HG03196 (cell line): Measurements from ENCODE around the gene PRR9.
"Not testable (repeated sequence)": the region's sequence is repeated elsewhere in the genome, so short reads cannot be mapped to it uniquely, and the experiment has no call there.

Experiments used
- ATAC-seq: cut with Tn5 transposase; IDR thresholded peaks from one replicate; pipeline ENCODE4 v1.9.1; 2021; ENCODE audit not compliant: unreplicated experiment

PRR9 gene

GRCh38 chr1:153229076-153229829, 11.9 kb downstream of the PRR9 start:
- ATAC-seq = not testable (repeated sequence)

- no peak for ATAC-seq
Observed at GRCh38 chr1:153231363-153231762, 14.0 kb downstream of the PRR9 start.

GRCh38 chr1:153231785-153232184, 14.4 kb downstream of the PRR9 start:
- ATAC-seq = no peak

GRCh38 chr1:153232553-153232952, 15.2 kb downstream of the PRR9 start:
- no peak for ATAC-seq

- no peak for ATAC-seq
Observed at GRCh38 chr1:153233448-153233847, 16.1 kb downstream of the PRR9 start.

GRCh38 chr1:153238527-153238926, 21.1 kb downstream of the PRR9 start:
- no peak for ATAC-seq

- no peak for ATAC-seq
Observed at GRCh38 chr1:153242160-153242559, 24.8 kb downstream of the PRR9 start.

GRCh38 chr1:153245466-153245865, 28.1 kb downstream of the PRR9 start:
- no peak for ATAC-seq

- no peak for ATAC-seq
Observed at GRCh38 chr1:153246018-153246417, 28.6 kb downstream of the PRR9 start.

GRCh38 chr1:153246825-153247224, 29.4 kb downstream of the PRR9 start:
- no peak for ATAC-seq

- ATAC-seq = no peak
Observed at GRCh38 chr1:153248176-153248879, 30.9 kb downstream of the PRR9 start.

GRCh38 chr1:153250166-153250565, 32.8 kb downstream of the PRR9 start:
- no peak for ATAC-seq

GRCh38 chr1:153251087-153251486, 33.7 kb downstream of the PRR9 start:
- ATAC-seq = no peak

- no peak for ATAC-seq
Observed at GRCh38 chr1:153251562-153251961, 34.2 kb downstream of the PRR9 start.

- ATAC-seq = no peak
Observed at GRCh38 chr1:153251988-153252387, 34.6 kb downstream of the PRR9 start.

GRCh38 chr1:153253076-153253475, 35.7 kb downstream of the PRR9 start:
- ATAC-seq = no peak

GRCh38 chr1:153253693-153254092, 36.3 kb downstream of the PRR9 start:
- no peak for ATAC-seq

- no peak for ATAC-seq
Observed at GRCh38 chr1:153259387-153259786, 42.0 kb downstream of the PRR9 start, which contains the start of gene LORICRIN. Gene LORICRIN, plus strand, starts transcription at chr1:153259687. Its CDS starts 1,263 bp downstream, at chr1:153260950.

- no peak for ATAC-seq
Observed at GRCh38 chr1:153260585-153261280, 43.3 kb downstream of the PRR9 start.

- no peak for ATAC-seq
Observed at GRCh38 chr1:153261281-153262069, 44.1 kb downstream of the PRR9 start.

- ATAC-seq = no peak
Observed at GRCh38 chr1:153262070-153262366, 44.6 kb downstream of the PRR9 start.
